ENCODE data around the gene SUCLG1. TPM values are rescaled to one million over a fixed set of nuclear protein-coding genes. Genes with fewer than 3 reads are reported as not detected.

SUCLG1 gene
- total and polyA plus RNA-seq, 2 of the 4 experiments (the other 2 are of a cell fraction) = 50.5 to 52.7 TPM

- Histone ChIP-seq H2AK5ac (ENCODE audit: low read depth, low read length) (no peak overlapping the region), H2AFZ (replicated peaks; ENCODE audit: low read length, poor library complexity) (no peak overlapping the region), H3K4me3 (ENCODE audit: insufficient read depth, low read depth, low read length) (no peak overlapping the region), H3K23ac (ENCODE audit: low read depth, low read length) (no peak overlapping the region), H2BK5ac (ENCODE audit: low read depth, low read length, poor library complexity, severe bottlenecking) (no peak overlapping the region), H3K56ac (ENCODE audit: extremely low read depth, insufficient read depth, low read length) (no peak overlapping the region), H3K14ac (replicated peaks; ENCODE audit: low read depth, low read length) (no peak overlapping the region), H3K79me1 (ENCODE audit: low read depth in 1 of 2, low read length in 2 of 2) (peaks cover 20 to 32% of the 10 kb centered on the region in 2 experiments), H2BK20ac (ENCODE audit: low read depth, low read length) (no peak overlapping the region), H3K4me1 (ENCODE audit: control insufficient read depth, insufficient read depth, low read length) (no peaks in the 10 kb centered on the region; the same call in 1 of the 2 replicates), H3K9ac (ENCODE audit: low read depth, low read length) (no peak overlapping the region), H4K8ac (ENCODE audit: low read depth in 2 of 2, low read length in 2 of 2) (no peak overlapping the region), H3K9me1 (ENCODE audit: insufficient read depth, low read length) (no peaks in the 10 kb centered on the region), H3K27ac (ENCODE audit: insufficient read depth, low read length) (no peak overlapping the region), H3K18ac (ENCODE audit: low read depth, low read length) (no peak overlapping the region), H4K91ac (ENCODE audit: insufficient read depth, low read depth, low read length) (no peak overlapping the region), H3K27me3 (ENCODE audit: control insufficient read depth, insufficient read depth, low read length) (no peaks in the 10 kb centered on the region), H2BK15ac (ENCODE audit: low read depth, low read length) (no peak overlapping the region), H4K20me1 (ENCODE audit: insufficient read depth, low read length) (no peaks in the 10 kb centered on the region; the same call in 1 of the 2 replicates), H3K4me2 (ENCODE audit: low read depth, low read length) (no peak overlapping the region), H3K9me3 (ENCODE audit: control insufficient read depth, insufficient read depth, low read length) (no peaks in the 10 kb centered on the region), H3K4ac (ENCODE audit: low read depth, low read length) (no peak overlapping the region), H2BK120ac (ENCODE audit: low read depth, low read length) (no peak overlapping the region), H3K36me3 (ENCODE audit: control insufficient read depth, insufficient read depth, low read length) (no peaks in the 10 kb centered on the region), H4K5ac (ENCODE audit: low read depth, low read length) (no peak overlapping the region), H2AK9ac (replicated peaks; ENCODE audit: low read depth, low read length, poor library complexity) (no peak overlapping the region)
- POLR2A ChIA-PET (ENCODE audit: unreplicated experiment) = interaction anchor here (0.5 kb wide), 1 partner anchor 412 kb away, joined by 4 read pairs; no protein-coding TSS in a partner anchor
- dilution Hi-C loops (cut with HindIII; ENCODE audit: low sequenced_read_pairs, unreplicated experiment) = no loop called here
- no TSS peak for BruUV-seq (replicated peaks)
- WGBS, 2 experiments (ENCODE audit: extremely low coverage in 2 of 2, insufficient read length in 1 of 2) = no CpG with 5 or more reads among the region's 2 CpGs
- TF ChIP-seq RAD21 (IDR thresholded peaks at IDR 0.05; ENCODE audit: low read length) = no peak
- no peak for TF ChIP-seq MAZ (IDR thresholded peaks at IDR 0.05; ENCODE audit: borderline replicate concordance, low read depth, low read length)
- TF ChIP-seq BHLHE40 (IDR thresholded peaks at IDR 0.05; ENCODE audit: low read depth, low read length) = no peak
- intact Hi-C loops (cut with micrococcal nuclease) = no loop called here
- DNase-seq (no peak), ATAC-seq (ENCODE audit: low read depth) (no peak)
- in situ Hi-C loops (cut with MboI; ENCODE audit: low sequenced_read_pairs) = no loop called here
- CTCF ChIA-PET = no interaction called here
Observed at GRCh38 chr2:84460670-84461069, 1.6 kb upstream of the SUCLG1 start.

Data from IMR-90 (cell line).